H1 (cell line): ENCODE results near the gene TLR4. TPM values are rescaled to one million over a fixed set of nuclear protein-coding genes. Genes with fewer than 3 reads are reported as not detected.

Experiments used
- CTCF ChIA-PET: fragments of 300-600 bp; sonication (Branson Sonifier 250); formaldehyde crosslinking; loops from one replicate; lab custom pipeline; 2021; ENCODE audit not compliant: partially characterized antibody; lab: Charles Lee
- POLR2A ChIA-PET: fragments of 300-600 bp; sonication (Branson Sonifier 250); formaldehyde crosslinking; loops from one replicate; lab custom pipeline; 2021; ENCODE audit warnings: inconsistent platforms; ENCODE audit not compliant: partially characterized antibody; lab: Charles Lee
- DNase-seq, 2 experiments: peaks; one replicate each; pipeline versions ENCODE4 v3.0.0 to v3.0.0-alpha.2; 2010 to 2022; ENCODE audit warnings: low spot score in 2 of 2, low read depth in 1 of 2, mixed read lengths in 1 of 2
- FAIRE-seq: peaks from 2 replicates; lab custom pipeline; 2011; peaks lifted over from hg19 to GRCh38; lab: Jason Lieb, UNC
- H2AFZ ChIP-seq: 2 replicates; pipeline ENCODE4 v1.8.1; 2012; ENCODE audit warnings: low read length, inconsistent platforms
- H2AK5ac ChIP-seq: 2 replicates; pipeline ENCODE4 v1.6.1; 2013; ENCODE audit warnings: low read depth, low read length
- H2BK120ac ChIP-seq: replicated peaks from 2 replicates; pipeline ENCODE3; 2013; ENCODE audit warnings: low read depth, low read length, inconsistent platforms
- H2BK12ac ChIP-seq: 2 replicates; pipeline ENCODE4 v1.6.1; 2013; ENCODE audit warnings: low read depth, low read length
- H2BK15ac ChIP-seq: 2 replicates; pipeline ENCODE4 v1.6.1; 2013; ENCODE audit warnings: low read length
- H2BK20ac ChIP-seq: 2 replicates; pipeline ENCODE4 v1.6.1; 2013; ENCODE audit warnings: low read length
- H2BK5ac ChIP-seq: 2 replicates; pipeline ENCODE4 v1.6.1; 2013; ENCODE audit warnings: low read depth, low read length
- H3K14ac ChIP-seq: 2 replicates; pipeline ENCODE4 v1.6.1; 2013; ENCODE audit warnings: inconsistent platforms; ENCODE audit not compliant: insufficient read length
- H3K18ac ChIP-seq: 2 replicates; pipeline ENCODE4 v1.6.1; 2013; ENCODE audit warnings: low read length; ENCODE audit errors: extremely low read depth
- H3K23ac ChIP-seq: 2 replicates; pipeline ENCODE4 v1.6.1; 2013; ENCODE audit warnings: inconsistent platforms; ENCODE audit not compliant: insufficient read length
- H3K23me2 ChIP-seq: 2 replicates; pipeline ENCODE4 v1.6.1; 2013; ENCODE audit warnings: low read depth, low read length
- H3K27ac ChIP-seq: 2 replicates; pipeline ENCODE4 v1.6.1; 2011; ENCODE audit warnings: low read depth, low read length, inconsistent platforms
- H3K27me3 ChIP-seq, 4 experiments: replicated peaks in 1 of 4; 1 replicate in 1 of 4; 2 replicates in 3 of 4; pipeline versions ENCODE4 v1.6.1 to v1.8.1; 2011 to 2013; ENCODE audit warnings: low read length in 3 of 4, mild to moderate bottlenecking in 3 of 4, inconsistent platforms in 2 of 4, mixed read lengths in 2 of 4, moderate library complexity in 1 of 4; ENCODE audit not compliant: control insufficient read depth in 3 of 4, insufficient read depth in 3 of 4; ENCODE audit errors: extremely low read depth in 1 of 4
- H3K36me3 ChIP-seq, 4 experiments: 2 replicates each; pipeline versions ENCODE4 v1.6.1 to v1.8.1; 2011 to 2013; ENCODE audit warnings: mild to moderate bottlenecking in 4 of 4, low read length in 3 of 4, moderate library complexity in 2 of 4, control low read depth in 1 of 4, inconsistent platforms in 1 of 4; ENCODE audit not compliant: insufficient read depth in 4 of 4, control insufficient read depth in 2 of 4
- H3K4ac ChIP-seq: replicated peaks from 2 replicates; pipeline ENCODE3; 2013; ENCODE audit warnings: low read length, low read depth, mixed read lengths, inconsistent platforms; ENCODE audit not compliant: insufficient read length
- H3K4me1 ChIP-seq, 4 experiments: replicated peaks in 1 of 4; 1 replicate in 1 of 4; 2 replicates in 3 of 4; pipeline versions ENCODE4 v1.6.1 to v1.8.1; 2011 to 2013; ENCODE audit warnings: low read length in 3 of 4, inconsistent platforms in 2 of 4, mixed read lengths in 1 of 4; ENCODE audit not compliant: insufficient read depth in 4 of 4, control insufficient read depth in 3 of 4
- H3K4me2 ChIP-seq, 2 experiments: 2 replicates each; pipeline versions ENCODE4 v1.6.1 to v1.8.1; 2011 to 2013; ENCODE audit warnings: low read depth in 2 of 2, low read length in 2 of 2, control low read depth in 1 of 2, inconsistent platforms in 1 of 2, mild to moderate bottlenecking in 1 of 2; ENCODE audit not compliant: insufficient read depth in 1 of 2
- H3K4me3 ChIP-seq, 4 experiments: fragments of 200-600, 300-600 bp in 1 of 4; sonication (generic), shearing (Covaris generic), sonication (Bioruptor Twin) in 1 of 4; 2 replicates each; pipeline versions ENCODE4 v1.5.1 to v1.8.1; 2011 to 2016; ENCODE audit warnings: low read length in 4 of 4, low read depth in 3 of 4, control low read depth in 2 of 4, inconsistent platforms in 2 of 4, mild to moderate bottlenecking in 2 of 4, mixed read lengths in 1 of 4, moderate library complexity in 1 of 4; ENCODE audit not compliant: insufficient read depth in 2 of 4; ENCODE audit errors: extremely low read depth in 1 of 4
- H3K56ac ChIP-seq: replicated peaks from 2 replicates; pipeline ENCODE3; 2013; ENCODE audit warnings: low read depth, mild to moderate bottlenecking, mixed read lengths, low read length, inconsistent platforms; ENCODE audit not compliant: insufficient read length
- H3K79me1 ChIP-seq: 2 replicates; pipeline ENCODE4 v1.6.1; 2013; ENCODE audit warnings: low read depth, low read length, control low read depth
- H3K79me2 ChIP-seq, 2 experiments: 2 replicates each; pipeline versions ENCODE4 v1.6.1 to v1.8.1; 2012 to 2013; ENCODE audit warnings: low read length in 2 of 2, mild to moderate bottlenecking in 2 of 2, inconsistent platforms in 1 of 2; ENCODE audit not compliant: insufficient read depth in 2 of 2, control insufficient read depth in 1 of 2
- H3K9ac ChIP-seq, 4 experiments: replicated peaks in 1 of 4; 1 replicate in 1 of 4; 2 replicates in 3 of 4; pipeline versions ENCODE4 v1.6.1 to v1.8.1; 2011 to 2013; ENCODE audit warnings: low read depth in 3 of 4, low read length in 3 of 4, control low read depth in 2 of 4, mild to moderate bottlenecking in 2 of 4, moderate library complexity in 2 of 4, inconsistent platforms in 1 of 4; ENCODE audit errors: extremely low read depth in 1 of 4
- H3K9me3 ChIP-seq, 2 experiments: 2 replicates each; pipeline versions ENCODE4 v1.6.1 to v1.8.1; 2012 to 2013; ENCODE audit warnings: mild to moderate bottlenecking in 2 of 2, moderate library complexity in 2 of 2, control low read depth in 1 of 2, inconsistent platforms in 1 of 2, low read depth in 1 of 2, low read length in 1 of 2, mixed read lengths in 1 of 2; ENCODE audit not compliant: insufficient read depth in 2 of 2
- H4K20me1 ChIP-seq, 2 experiments: replicated peaks in 1 of 2; 2 replicates each; pipeline versions ENCODE3 to v1.8.1; 2011 to 2013; ENCODE audit warnings: inconsistent platforms in 2 of 2, low read length in 2 of 2, mild to moderate bottlenecking in 1 of 2; ENCODE audit not compliant: insufficient read depth in 2 of 2, control insufficient read depth in 1 of 2
- H4K5ac ChIP-seq: 2 replicates; pipeline ENCODE4 v1.6.1; 2013; ENCODE audit warnings: low read length, low read depth, mixed read lengths, inconsistent platforms; ENCODE audit not compliant: insufficient read length
- H4K8ac ChIP-seq: 2 replicates; pipeline ENCODE4 v1.8.0; 2013; ENCODE audit warnings: mild to moderate bottlenecking, moderate library complexity, low read length, inconsistent platforms; ENCODE audit not compliant: insufficient read depth; ENCODE audit errors: extremely low read depth
- H4K91ac ChIP-seq: replicated peaks from 2 replicates; pipeline ENCODE3; 2013; ENCODE audit warnings: low read length, mixed read lengths, inconsistent platforms; ENCODE audit not compliant: insufficient read length
- CREB1 ChIP-seq: IDR thresholded peaks from 2 replicates; pipeline ENCODE4 v1.6.1; 2012; ENCODE audit warnings: inconsistent platforms
- JUND ChIP-seq: IDR thresholded peaks from 2 replicates; pipeline ENCODE4 v1.6.1; 2011; ENCODE audit warnings: mild to moderate bottlenecking, improper control_type of control experiment, low read length
- KDM4A ChIP-seq: IDR thresholded peaks from one replicate; pipeline ENCODE4 v1.7.1; 2012; ENCODE audit warnings: low read depth, mild to moderate bottlenecking, moderate library complexity, low read length, inconsistent platforms; ENCODE audit not compliant: severe bottlenecking
- PHF8 ChIP-seq: fragments of 200-600 bp; sonication (generic); conservative IDR thresholded peaks from 2 replicates; pipeline ENCODE4 v1.7.1; 2012; ENCODE audit warnings: low read depth, mild to moderate bottlenecking, inconsistent platforms, low read length, moderate library complexity
- TCF12 ChIP-seq: IDR thresholded peaks from 2 replicates; pipeline ENCODE4 v1.6.1; 2011; ENCODE audit warnings: low read depth, mild to moderate bottlenecking, low read length
- WGBS, 2 experiments: shearing (Covaris generic) in 1 of 2; methylation state at CpG; one replicate each; pipeline versions ENCODE4 v1.1.6 to v1.1.7; 2013 to 2015; ENCODE audit warnings: low lambda C conversion rate in 2 of 2, mixed read lengths in 2 of 2, inconsistent platforms in 1 of 2, low coverage in 1 of 2, missing lambda C conversion rate in 1 of 2; ENCODE audit not compliant: insufficient replicate concordance in 2 of 2, insufficient coverage in 1 of 2, insufficient read length in 1 of 2; ENCODE audit errors: extremely low coverage in 1 of 2, missing lambda C conversion rate in 1 of 2; 5-methylcytosine and 5-hydroxymethylcytosine counted together
- polyA plus RNA-seq, 7 experiments: library from polyadenylated mRNA; depleted of rRNA in 3 of 7; stranded (reverse) in 5 of 7; unstranded in 2 of 7; fragments of >200 nt in 5 of 7; fragments of 200-250 nt in 2 of 7; gene quantifications; 1 replicate in 5 of 7; 2 replicates in 1 of 7; 4 replicates in 1 of 7; pipeline versions ENCODE4 v1.2.1 to v1.2.3, GENCODE V29; 2011 to 2013; ENCODE audit warnings: missing spikeins in 2 of 7, mixed read lengths in 2 of 7
- total RNA-seq: library from RNA; stranded (reverse); fragmentation: NEBNext Ultra II Directional; extraction: Animal tissue kit (Norgen Biotek cat#: 25700); gene quantifications from 2 replicates; pipeline ENCODE4 v1.2.1, GENCODE V29; 2021
- TF ChIP-seq, protein P1 (sequence below): IDR thresholded peaks from 2 replicates; pipeline ENCODE4 v1.6.1; 2012; ENCODE audit warnings: inconsistent platforms

The TLR4 gene
- total and polyA plus RNA-seq, 2 of the 8 experiments (the other 6 are each of a cell fraction or from before 2014, with no cell fraction given) = 0.02 to 0.17 TPM

DNA sequence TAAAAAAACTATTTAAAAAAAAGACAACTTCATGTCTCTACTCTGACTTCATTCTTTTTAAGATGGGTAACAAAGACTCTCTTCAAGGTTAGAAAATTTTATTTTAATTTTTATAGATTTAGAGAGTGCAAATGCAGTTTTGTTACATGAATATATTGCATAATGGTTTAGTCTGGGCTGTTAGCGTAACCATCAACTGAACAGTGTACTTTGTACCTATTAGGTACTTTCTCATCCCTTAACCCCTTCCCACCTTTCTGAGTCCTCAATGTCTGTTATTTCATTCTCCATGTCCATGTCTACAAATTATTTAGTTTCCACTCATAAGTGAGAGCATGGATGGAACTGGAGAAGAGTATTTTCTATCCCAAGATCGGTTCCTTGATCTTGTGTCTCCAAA lies 16.8 kb downstream of the TLR4 start:
- no peak for FAIRE-seq
- H2AFZ ChIP-seq = no peak overlapping the region
- H3K9me3 ChIP-seq = no peaks in the 10 kb centered on the region
- H3K36me3 ChIP-seq = no peaks in the 10 kb centered on the region
- no peak overlapping the region for H3K23ac ChIP-seq
- no peaks in the 10 kb centered on the region for H3K79me1 ChIP-seq
- H3K27ac ChIP-seq = no peak overlapping the region
- H2BK120ac ChIP-seq = no peak overlapping the region
- CTCF ChIA-PET = interaction anchor here (1.5 kb wide), 1 partner anchor 10 kb away, joined by 3 read pairs; no protein-coding TSS in a partner anchor
- no peaks in the 10 kb centered on the region for H3K4me1 ChIP-seq
- H3K18ac ChIP-seq = no peak overlapping the region
- no peak overlapping the region for H3K4me2 ChIP-seq
- no peak overlapping the region for H4K91ac ChIP-seq
- no peak overlapping the region for H3K56ac ChIP-seq
- H2BK5ac ChIP-seq = no peak overlapping the region
- H3K23me2 ChIP-seq = no peaks in the 10 kb centered on the region
- no peaks in the 10 kb centered on the region for H3K27me3 ChIP-seq
- H3K79me2 ChIP-seq = no peaks in the 10 kb centered on the region
- no peak overlapping the region for H2BK12ac ChIP-seq
- H3K4me3 ChIP-seq = no peak overlapping the region
- no peak overlapping the region for H2BK15ac ChIP-seq
- H4K8ac ChIP-seq = no peak overlapping the region
- no peaks in the 10 kb centered on the region for H4K20me1 ChIP-seq
- H3K9ac ChIP-seq = no peak overlapping the region
- TF ChIP-seq, protein P1, sequence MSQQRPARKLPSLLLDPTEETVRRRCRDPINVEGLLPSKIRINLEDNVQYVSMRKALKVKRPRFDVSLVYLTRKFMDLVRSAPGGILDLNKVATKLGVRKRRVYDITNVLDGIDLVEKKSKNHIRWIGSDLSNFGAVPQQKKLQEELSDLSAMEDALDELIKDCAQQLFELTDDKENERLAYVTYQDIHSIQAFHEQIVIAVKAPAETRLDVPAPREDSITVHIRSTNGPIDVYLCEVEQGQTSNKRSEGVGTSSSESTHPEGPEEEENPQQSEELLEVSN = no peak
- TF ChIP-seq JUND (no peak), CREB1 (no peak), KDM4A (no peak), TCF12 (no peak), PHF8 (no peak)
- TF ChIP-seq, all 59 proteins: peak for 0
- WGBS, 2 experiments = 92% methylated on average over 2 of the region's 2 CpGs; no CpG with 5 or more reads in 1 of the 2 experiments
- Histone ChIP-seq H2BK20ac (no peak overlapping the region), H4K5ac (no peak overlapping the region), H2AK5ac (no peak overlapping the region), H3K14ac (no peak overlapping the region), H3K4ac (no peak overlapping the region)
- POLR2A ChIA-PET = no interaction called here
- no peak for DNase-seq
